ENCODE measurements around the gene HUS1. TPM values are rescaled to one million over a fixed set of nuclear protein-coding genes. Genes with fewer than 3 reads are reported as not detected.
"Not testable (repeated sequence)": the region's sequence is repeated elsewhere in the genome, so short reads cannot be mapped to it uniquely, and the experiment has no call there.

Gene HUS1
- total RNA-seq, 1 donor from 2014 or later = 13.4 TPM

- TF ChIP-seq CTCF (IDR thresholded peaks at IDR 0.05; ENCODE audit: insufficient read depth, low read length, poor library complexity, severe bottlenecking) = no peak
- Histone ChIP-seq H3K27me3 (ENCODE audit: control insufficient read depth, insufficient read depth, low read length) (no peaks in the 10 kb centered on the region), H3K36me3 (ENCODE audit: control insufficient read depth, insufficient read depth, low read length) (no peaks in the 10 kb centered on the region), H3K4me3 (ENCODE audit: low read depth, low read length) (no peak overlapping the region)
- no peak for DNase-seq (ENCODE audit: low read depth)
Observed at GRCh38 chr7:47933215-47933614, 46.2 kb downstream of the HUS1 start.

- no peak for TF ChIP-seq CTCF (IDR thresholded peaks at IDR 0.05; ENCODE audit: insufficient read depth, low read length, poor library complexity, severe bottlenecking)
- no peaks in the 10 kb centered on the region for H3K36me3 ChIP-seq (ENCODE audit: control insufficient read depth, insufficient read depth, low read length)
- no peaks in the 10 kb centered on the region for H3K27me3 ChIP-seq (ENCODE audit: control insufficient read depth, insufficient read depth, low read length)
- no peak overlapping the region for H3K4me3 ChIP-seq (ENCODE audit: low read depth, low read length)
- DNase-seq (ENCODE audit: low read depth) = no peak
Observed at GRCh38 chr7:47932466-47933037, 46.9 kb downstream of the HUS1 start.

- no peaks in the 10 kb centered on the region for H3K36me3 ChIP-seq (ENCODE audit: control insufficient read depth, insufficient read depth, low read length)
Observed at GRCh38 chr7:47932016-47932415, 47.4 kb downstream of the HUS1 start.

GRCh38 chr7:47931005-47932004 lies 48.1 kb downstream of the HUS1 start:
- Histone ChIP-seq H3K4me3 (ENCODE audit: low read depth, low read length) (no peak overlapping the region), H3K27me3 (ENCODE audit: control insufficient read depth, insufficient read depth, low read length) (no peaks in the 10 kb centered on the region), H3K36me3 (ENCODE audit: control insufficient read depth, insufficient read depth, low read length) (no peaks in the 10 kb centered on the region)
- TF ChIP-seq CTCF (IDR thresholded peaks at IDR 0.05; ENCODE audit: insufficient read depth, low read length, poor library complexity, severe bottlenecking) = no peak
- no peak for DNase-seq (ENCODE audit: low read depth)

More at GRCh38 chr7:47932016-47932415, 47.4 kb downstream of the HUS1 start:
- H3K4me3 ChIP-seq (ENCODE audit: low read depth, low read length) = no peak overlapping the region
- no peak for TF ChIP-seq CTCF (IDR thresholded peaks at IDR 0.05; ENCODE audit: insufficient read depth, low read length, poor library complexity, severe bottlenecking)
- no peaks in the 10 kb centered on the region for H3K27me3 ChIP-seq (ENCODE audit: control insufficient read depth, insufficient read depth, low read length)
- DNase-seq (ENCODE audit: low read depth) = no peak

- no peak for DNase-seq (ENCODE audit: low read depth)
- Histone ChIP-seq H3K36me3 (ENCODE audit: control insufficient read depth, insufficient read depth, low read length) (no peaks in the 10 kb centered on the region), H3K27me3 (ENCODE audit: control insufficient read depth, insufficient read depth, low read length) (no peaks in the 10 kb centered on the region), H3K4me3 (ENCODE audit: low read depth, low read length) (no peak overlapping the region)
- TF ChIP-seq CTCF (IDR thresholded peaks at IDR 0.05; ENCODE audit: insufficient read depth, low read length, poor library complexity, severe bottlenecking) = no peak
Observed at GRCh38 chr7:47924266-47924665, 55.1 kb downstream of the HUS1 start.

- not testable (repeated sequence) for H3K4me3 ChIP-seq (ENCODE audit: low read depth, low read length); H3K36me3 ChIP-seq (ENCODE audit: control insufficient read depth, insufficient read depth, low read length); H3K27me3 ChIP-seq (ENCODE audit: control insufficient read depth, insufficient read depth, low read length); DNase-seq (ENCODE audit: low read depth)
Observed at GRCh38 chr7:47923081-47923875, 56.1 kb downstream of the HUS1 start.

GRCh38 chr7:47916514-47916913 lies 62.9 kb downstream of the HUS1 start:
- DNase-seq (ENCODE audit: low read depth); H3K4me3 ChIP-seq (ENCODE audit: low read depth, low read length); H3K36me3 ChIP-seq (ENCODE audit: control insufficient read depth, insufficient read depth, low read length); H3K27me3 ChIP-seq (ENCODE audit: control insufficient read depth, insufficient read depth, low read length): not testable (repeated sequence)
